Measurements from ENCODE around the gene MSH5.
"Not testable (repeated sequence)": the region's sequence is repeated elsewhere in the genome, so short reads cannot be mapped to it uniquely, and the experiment has no call there.

The MSH5 gene

DNA sequence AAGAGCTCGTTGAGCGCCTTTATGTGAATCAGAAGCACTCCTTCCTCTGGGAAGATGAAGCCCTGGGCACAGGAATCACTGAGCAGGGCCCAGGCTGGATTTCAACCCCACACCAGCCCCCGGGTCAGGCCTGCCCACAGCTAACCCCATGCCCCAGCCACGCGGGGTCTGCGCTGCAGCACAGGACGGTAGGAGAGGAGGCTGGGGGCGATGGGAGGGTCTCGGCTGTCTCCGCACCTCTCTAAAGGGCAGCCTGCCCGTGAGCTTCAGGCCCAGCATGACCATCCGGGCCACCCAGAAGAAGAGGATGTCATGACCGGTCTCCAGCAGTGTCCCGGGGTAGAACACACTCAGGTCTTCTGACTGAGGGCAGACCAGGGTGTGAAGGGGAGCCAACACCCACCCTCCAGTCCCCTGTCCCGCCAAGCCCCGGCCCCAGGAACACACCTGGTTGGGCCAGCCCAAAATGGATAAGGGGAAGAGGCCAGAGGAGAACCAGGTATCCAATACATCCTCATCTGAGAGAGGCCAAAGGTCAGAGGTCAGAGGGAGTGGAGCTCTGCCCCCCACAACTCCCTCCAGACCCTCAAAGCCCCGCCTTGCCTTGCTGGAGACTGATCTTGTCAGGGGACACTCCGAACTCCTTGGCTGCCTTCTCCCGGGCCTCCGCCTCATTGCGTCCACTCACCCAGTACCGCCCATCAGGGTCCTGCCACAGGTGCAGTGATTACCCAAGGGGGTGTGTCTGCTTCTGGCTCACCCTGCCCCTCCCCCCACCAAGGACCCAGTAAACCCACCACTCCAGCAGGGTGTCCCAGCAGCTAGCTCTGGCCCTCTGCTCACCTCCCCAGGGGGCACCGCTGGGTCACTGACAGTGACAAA, 41.7 kb downstream of the MSH5 start:
- DNase-seq, result no peak

DNA sequence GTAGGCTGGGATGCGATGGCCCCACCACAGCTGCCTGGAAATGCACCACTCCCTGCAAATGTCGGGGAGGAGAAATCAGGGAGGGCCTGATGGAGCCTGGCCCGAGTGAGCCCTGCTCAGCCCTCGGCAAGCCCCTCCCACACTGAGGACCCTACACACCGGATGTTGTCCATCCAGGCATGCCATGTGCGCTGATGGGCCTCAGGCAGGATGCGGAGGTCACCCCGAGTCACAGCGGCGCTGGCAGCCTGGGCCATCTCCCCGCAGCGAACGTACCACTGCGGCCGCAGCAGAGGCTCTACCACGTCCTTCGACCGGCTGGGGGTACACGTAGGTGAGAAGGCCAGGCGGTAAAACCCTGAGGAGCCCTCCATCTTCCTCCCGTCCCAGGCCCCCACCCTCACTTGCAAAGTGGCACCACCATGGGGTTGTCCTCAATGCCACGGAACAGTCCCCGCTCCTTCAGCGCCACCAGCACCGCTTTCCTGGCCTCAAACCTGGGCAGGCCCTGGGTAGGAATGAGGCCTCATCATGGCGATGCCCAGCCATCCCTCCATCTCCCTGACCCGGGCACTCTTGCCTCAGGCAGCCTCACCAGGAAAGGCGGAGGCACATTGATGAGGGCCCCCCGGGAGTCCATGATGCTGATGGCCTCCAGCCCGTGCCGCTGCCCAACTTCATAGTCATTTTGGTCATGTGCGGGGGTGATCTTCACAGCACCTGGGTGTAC, 42.5 kb downstream of the MSH5 start:
- DNase-seq, result no peak

DNA sequence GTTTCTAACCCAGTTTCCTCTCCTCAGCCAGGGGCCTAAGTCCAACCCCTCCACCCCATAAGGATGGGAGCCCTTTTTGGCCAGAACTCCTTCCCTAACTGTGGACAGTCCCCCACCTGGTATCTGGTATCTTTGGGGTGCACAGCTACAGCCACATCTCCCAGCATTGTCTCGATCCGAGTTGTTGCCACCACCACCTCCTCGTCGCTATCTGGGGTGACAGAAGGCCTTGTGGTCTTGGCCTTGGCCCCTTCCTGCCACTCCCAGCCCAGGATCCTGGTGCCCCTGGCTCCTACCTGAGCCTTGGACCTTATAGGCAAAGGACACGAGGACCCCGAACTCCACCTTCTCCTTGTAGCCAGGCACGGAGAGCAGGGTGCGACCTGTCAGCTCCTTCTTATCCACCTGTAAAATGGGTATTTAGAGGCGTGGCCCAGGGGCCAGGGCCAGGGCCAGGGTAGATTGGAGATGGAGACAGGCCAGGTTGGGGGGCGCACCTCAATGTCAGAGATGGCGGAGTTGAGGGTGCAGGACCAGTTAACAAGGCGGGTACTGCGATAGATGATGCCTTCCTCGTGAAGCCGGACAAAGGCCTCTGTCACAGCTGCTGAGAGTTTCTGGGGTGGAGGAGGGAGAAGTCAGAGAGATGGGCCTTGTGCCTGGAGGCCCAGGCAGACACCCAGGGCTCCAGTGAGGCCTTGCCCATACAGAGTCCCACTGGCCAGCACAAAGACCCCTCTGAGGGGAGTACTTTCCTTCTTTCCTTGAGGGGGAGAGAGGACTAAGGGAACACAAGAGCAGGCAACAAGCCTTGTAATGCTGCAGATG, 44.5 kb downstream of the MSH5 start:
- DNase-seq, result no peak

DNA sequence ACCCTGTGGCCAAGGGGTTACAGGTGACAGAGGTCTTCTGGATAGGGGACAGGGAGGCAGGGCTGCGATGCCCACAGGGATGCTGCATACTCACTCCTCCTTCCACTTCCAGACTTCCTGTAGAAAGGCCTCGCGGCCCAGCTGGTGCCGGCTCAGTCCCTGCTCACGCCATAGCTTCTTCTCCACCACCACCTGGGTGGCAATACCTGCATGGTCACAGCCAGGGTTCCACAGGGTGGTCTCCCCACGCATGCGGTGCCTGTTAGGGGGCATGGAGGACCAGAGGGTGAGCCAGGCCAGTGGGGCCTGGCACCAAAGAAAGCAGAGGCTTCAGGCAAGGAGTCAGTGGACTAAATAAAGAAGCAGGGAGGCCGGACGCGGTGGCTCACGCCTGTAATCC, 45.7 kb downstream of the MSH5 start:
- DNase-seq, result no peak

DNA sequence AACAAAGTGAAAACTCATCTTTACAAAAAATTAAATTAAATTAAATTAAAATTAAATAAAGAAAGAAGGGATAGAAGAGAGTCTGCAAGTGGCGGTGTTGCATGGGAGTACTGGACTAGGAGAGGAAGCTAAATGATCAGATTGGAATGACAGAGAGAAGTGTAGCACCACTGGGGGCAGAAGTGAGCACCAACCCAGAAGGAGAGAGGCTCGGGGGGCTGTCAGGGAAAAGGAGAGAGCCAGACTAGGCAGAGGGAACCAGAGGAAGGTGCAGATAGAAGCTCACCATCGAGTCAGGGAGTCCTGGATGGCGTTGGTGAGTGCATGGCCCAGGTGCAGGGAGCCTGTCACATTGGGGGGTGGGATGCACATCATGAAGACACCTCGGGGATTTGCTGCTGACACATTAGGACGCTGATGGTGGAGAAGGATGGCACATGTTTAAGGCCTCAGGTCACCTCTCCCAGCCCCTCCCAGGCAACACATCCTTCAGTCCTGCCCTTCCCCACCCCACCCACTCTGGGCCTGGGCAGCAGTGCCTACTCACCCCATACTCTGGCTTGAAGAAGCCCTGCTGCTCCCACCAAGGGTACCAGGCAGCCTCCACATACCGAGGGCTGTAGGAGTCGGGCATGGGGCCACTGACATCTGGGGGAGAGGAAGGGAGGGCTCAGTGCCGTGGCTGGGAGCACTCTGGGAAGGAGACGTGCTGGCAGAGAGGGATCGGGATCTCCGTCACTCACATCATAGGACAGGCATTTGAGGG, 51.7 kb downstream of the MSH5 start:
- peak; percentile 42 for DNase-seq

DNA sequence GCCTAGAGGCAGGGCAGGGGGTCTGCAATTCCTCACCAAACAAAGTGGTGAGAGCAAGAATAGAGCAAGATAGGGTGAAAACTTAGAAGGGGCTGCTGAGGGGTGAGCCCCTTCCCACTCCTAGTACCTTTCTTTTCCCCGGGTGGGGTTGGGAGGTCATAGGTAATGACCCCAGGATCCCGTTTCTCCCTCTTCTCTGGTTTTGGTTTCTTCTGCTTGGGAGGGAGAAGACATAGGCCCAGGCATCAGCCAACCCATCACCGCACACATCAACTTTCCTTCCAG, 52.2 kb downstream of the MSH5 start:
- DNase-seq, result no peak

DNA sequence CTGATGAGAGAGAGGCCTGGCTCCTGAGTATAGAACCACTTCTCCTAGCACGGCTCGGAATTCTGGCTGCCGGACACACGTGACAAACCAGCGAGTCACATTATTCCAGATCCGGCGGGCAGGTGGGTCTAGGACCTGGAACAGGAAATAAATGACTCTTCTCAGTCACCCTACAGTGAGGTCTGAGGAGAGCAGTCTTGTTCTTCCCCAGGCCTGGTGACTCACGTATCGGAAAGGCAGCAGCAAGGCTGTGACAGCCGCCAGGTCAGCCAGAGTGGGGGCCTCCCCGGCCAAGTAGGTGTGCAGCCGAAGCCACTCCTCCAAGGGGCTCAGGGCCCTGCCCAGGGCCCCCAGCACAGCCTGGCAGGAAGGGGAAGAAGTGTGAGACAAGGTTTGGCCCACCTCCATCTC, 53.0 kb downstream of the MSH5 start:
- no peak for DNase-seq

DNA sequence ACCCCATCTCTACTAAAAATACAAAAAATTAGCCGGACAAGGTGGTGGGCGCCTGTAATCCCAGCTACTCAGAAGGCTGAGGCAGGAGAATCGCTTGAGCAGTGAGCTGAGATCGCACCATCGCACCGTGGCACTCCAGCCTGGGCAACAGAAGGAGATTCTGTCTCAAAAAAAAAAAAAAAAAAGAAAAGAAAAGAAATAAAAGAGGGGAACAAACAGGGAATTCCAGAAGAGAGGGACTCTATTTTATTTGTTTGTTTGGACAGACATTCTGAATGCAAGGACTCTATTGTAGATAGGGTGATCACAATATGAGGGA, 54.1 kb downstream of the MSH5 start:
- DNase-seq, result not testable (repeated sequence)

DNA sequence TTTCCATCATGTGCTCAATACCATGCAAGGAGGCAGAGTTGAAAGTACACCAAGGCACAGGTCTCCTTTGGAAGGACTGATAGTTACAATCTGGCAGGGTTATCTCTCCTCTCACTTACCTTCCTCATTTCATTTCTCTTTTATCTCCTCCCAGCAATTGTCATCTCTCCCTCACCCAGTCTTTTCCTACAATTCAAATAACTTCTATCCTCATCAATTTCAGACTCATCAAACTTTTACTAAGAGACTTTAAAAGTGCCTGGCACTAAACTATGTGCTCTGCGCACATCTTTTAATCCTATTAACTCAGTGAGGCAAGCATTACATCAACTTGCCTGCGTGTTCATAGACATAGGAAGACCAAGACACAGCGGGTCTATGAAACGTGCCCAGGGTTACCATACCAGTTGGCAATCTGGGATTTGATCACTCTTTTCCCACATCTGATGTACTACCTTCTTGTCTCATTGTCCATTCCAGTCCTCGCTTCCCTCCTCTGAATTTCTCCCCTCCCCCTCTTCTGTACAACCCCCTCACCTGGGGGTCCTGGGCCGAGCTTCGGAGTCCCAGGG, 54.6 kb downstream of the MSH5 start:
- no peak for DNase-seq

DNA sequence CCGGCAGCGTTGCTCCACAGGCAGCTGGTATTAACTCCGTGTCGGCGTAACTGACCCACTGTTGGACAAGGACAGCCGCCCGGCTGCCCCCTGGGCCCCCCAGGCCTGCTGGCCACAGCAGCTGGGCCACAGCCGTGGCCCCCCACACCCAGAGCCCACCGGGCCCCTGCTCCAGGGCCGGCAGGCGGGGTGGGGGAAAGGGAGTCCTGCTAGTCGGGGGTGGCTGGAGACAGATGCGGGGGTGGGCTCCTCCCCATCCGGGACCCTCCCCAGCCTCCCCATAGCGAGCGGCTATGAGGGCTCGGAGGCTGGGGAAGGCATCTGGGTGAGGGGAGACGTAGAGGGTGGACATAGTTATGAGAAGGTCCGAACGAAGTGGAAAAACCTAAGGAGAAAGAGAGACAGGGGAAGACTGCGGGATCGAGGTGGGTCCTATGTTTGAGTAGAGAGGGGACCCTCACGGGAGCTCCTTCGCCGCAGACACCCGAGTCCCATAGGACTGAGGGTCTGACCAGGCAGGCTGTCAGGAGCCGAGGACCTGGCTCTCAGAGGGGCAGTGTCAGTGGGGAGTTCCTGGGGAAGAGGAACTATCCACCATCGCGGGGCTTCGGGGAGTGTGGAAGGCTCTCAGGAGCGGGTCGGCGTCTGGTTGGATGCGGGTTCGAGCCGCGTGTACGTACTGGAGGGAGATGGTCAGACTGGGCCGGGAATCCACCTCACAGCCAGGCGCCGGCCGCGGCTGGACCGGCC, 55.2 kb downstream of the MSH5 start:
- DNase-seq, result peak; percentile 27

DNA sequence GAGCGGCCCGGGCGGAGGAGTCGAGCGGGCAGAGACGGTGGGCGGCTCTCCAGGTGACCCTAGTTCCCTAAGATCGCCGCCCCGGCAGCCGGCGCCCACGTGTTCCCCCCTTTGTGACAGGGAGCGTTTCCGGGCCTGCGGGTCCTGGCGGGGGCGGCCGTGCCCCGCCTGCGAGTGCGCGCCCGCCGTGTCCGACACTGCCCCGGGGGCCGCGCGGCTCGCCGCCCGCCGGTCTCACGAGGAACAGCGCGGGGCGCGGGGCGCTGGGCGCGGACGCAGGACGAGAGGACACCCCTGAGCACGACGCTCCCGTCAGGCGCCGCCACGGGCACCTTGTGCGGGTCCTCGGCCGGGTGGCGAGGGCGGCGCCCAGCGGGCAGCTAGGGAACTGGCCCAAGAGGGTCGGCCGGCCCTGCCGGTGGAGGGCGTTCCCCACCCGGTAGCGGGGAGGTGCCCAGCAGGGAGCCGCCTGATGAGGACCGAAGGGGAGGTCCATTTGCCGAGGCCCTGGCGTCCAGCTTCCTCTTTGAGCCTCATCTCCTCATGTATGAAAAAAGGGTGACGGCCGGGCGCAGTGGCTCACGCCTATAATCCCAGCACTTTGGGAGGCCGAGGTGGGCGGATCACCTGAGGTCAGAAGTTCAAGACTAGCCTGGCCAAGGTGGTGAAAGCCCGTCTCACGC, 56.0 kb downstream of the MSH5 start, which contains the start of gene VARS1:
TSS of gene VARS1 (minus strand) at position 137 of the 683 bp plus-strand sequence. CDS start 535 bp downstream, outside the sequence.
- DNase-seq, result peak; percentile 82

DNA sequence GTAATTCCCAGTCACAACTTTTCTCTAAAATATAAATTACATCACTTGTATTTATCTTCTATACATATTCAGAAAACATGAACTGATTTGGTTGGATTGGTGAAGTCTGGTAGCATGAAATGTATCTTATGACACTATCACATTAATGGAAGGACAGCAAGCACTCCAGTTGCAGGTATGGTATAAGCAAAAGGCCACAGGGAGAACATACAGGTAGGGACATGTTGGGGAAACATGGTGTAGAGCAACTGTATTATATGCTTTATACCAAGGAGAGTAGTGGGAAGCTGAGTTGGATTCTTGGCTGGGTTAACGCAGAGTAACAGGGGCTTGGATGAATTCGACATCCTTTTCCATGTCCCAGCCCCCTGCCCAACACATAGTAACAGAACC, 57.2 kb downstream of the MSH5 start:
- DNase-seq, result no peak

GRCh38 chr6:31797588-31797987, 57.8 kb downstream of the MSH5 start:
- no peak for DNase-seq

GRCh38 chr6:31799781-31800180, 60.0 kb downstream of the MSH5 start:
- no peak for DNase-seq

- DNase-seq, result not testable (repeated sequence)
Observed at GRCh38 chr6:31801031-31801927, 61.5 kb downstream of the MSH5 start.

DNA sequence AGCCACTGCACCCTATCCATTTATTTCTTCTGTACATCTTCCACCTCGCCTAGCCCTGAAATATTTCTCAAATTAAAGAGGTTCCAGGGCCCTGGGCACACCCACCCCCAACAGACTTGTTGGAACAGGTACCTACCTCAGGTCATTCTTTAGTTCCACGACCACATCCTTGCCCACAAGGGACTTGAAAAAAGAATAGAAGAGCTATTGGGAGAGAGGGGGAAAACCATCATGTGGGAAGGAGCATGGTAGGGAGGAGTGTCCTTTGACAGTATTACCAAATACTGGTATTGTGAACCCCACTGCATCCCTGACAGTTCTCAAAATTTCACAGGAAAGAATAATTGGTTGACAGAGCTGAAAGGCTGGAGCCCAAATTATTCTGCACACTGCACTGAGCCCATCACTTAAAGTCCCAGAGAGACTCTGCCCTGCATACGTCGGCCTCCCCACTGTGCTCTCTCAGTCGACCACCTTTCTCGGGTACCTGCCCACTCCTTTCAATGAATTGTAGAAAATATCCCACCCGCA, 66.2 kb downstream of the MSH5 start:
- no peak for DNase-seq

DNA sequence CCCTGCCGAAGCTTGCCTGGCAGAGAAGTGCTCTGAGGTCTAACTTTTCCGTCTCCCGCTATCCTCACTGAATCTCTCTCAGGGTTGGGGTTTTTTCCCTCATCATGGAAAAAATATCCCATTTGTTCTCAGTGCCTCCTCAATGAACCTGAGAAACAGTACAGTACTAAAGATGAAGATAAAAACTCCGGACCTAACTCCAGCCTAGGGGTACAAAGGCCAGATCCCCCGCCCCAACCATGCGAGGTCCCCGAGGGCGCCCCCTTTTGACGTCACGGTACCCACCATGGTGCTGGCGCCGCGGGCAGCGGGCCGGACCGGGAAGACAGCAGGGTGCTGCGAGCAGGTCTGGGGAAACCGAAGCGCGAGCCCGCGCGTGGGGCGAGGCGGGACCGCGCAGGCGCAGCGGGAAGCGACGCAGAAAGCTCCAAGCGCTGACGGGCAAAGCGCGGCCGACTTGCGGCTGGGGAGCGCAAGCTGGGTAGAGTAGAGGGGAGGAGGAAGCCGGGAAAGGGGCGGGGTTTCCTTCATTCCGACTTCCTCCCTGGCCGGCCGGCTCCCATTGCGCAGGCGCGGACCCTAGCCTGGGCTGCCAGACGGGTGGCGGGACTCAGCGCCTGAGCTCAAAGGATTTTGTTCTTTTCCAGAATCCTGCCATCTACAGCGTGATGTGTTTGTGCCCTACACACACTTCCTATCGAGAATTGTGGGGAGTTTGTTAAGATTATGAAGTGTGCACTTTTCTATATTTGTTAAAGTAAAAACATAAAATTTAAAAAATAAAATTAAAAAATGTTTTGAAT, 66.9 kb downstream of the MSH5 start, which contains the start of gene LSM2:
TSS of gene LSM2 (minus strand) at position 497 of the 803 bp plus-strand sequence. CDS start at position 288, 209 bp downstream.
- DNase-seq, result peak; percentile 97

GRCh38 chr6:31808599-31808998, 68.8 kb downstream of the MSH5 start:
- DNase-seq, result not testable (repeated sequence)

DNA sequence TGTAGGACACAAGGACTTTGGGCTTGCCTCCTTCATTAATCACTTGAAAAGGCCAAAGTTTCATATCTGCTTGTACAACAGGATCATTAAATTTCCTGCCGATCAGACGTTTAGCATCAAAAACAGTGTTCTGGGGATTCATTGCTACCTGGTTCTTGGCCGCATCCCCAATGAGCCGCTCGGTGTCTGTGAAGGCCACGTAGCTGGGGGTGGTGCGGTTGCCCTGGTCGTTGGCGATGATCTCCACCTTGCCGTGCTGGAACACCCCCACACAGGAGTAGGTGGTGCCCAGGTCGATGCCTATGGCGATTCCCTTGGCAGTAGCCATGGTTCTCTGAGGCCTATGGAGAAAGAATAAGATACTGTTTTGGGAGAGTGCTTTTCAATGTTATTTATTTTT, 71.8 kb downstream of the MSH5 start:
- no peak for DNase-seq
